NCI-H446 (cell line): ENCODE measurements around the gene RNF135.
A peak's percentile ranks its signal among the peaks of the same experiment; 100 is the strongest.
"Not testable (repeated sequence)": the region's sequence is repeated elsewhere in the genome, so short reads cannot be mapped to it uniquely, and the experiment has no call there.

ENCODE experiments used
- DNase-seq, 2 experiments: peaks; one replicate each; lab custom pipeline; 2025; lab: John Stamatoyannopoulos, UW

RNF135 gene, protein sequence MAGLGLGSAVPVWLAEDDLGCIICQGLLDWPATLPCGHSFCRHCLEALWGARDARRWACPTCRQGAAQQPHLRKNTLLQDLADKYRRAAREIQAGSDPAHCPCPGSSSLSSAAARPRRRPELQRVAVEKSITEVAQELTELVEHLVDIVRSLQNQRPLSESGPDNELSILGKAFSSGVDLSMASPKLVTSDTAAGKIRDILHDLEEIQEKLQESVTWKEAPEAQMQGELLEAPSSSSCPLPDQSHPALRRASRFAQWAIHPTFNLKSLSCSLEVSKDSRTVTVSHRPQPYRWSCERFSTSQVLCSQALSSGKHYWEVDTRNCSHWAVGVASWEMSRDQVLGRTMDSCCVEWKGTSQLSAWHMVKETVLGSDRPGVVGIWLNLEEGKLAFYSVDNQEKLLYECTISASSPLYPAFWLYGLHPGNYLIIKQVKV

GRCh38 chr17:30970831-30971567, at the start of gene RNF135:
TSS of gene RNF135 (plus strand) at chr17:30971039. CDS start at chr17:30971074, 35 bp downstream.
- DNase-seq: peak in 1 of 2 experiments; percentile 53

DNA sequence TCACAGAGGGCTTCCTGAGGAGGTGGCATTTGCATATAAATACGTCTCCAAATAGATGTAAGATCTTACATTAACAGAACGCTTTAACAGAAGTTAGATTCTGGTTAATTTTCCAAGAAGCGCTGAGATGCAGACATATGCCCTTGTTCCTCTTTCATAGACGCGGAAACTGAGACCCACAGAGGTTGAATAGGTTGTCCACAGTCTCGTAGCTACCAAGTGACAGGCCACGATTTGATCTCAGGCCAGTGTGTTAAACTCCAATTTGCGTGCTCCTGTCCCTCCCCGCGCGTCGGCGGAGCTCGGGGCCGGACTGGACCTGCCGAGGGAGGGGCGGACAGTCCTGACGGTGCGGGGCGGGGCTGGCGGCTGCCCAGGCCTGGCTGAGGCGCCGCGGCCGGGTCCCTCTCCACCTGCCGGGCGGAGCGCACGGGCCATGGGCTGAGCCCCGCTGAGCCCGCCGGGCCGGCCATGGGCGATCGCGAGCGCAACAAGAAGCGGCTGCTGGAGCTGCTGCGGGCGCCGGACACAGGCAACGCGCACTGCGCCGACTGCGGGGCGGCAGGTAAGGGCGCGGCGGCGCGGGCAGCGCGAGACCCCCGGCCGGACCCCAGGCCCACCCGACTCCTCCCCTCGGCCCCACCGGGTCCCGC, 49.2 kb upstream of the RNF135 start, which contains the start of gene ADAP2:
Gene ADAP2 (plus strand): TSS at position 402 of the 653 bp plus-strand sequence. CDS start 70 bp downstream, at position 472.
- no peak for DNase-seq

- no peak for DNase-seq
Observed at GRCh38 chr17:30922235-30923030, 48.4 kb upstream of the RNF135 start.

- DNase-seq: no peak
Observed at GRCh38 chr17:30924341-30924740, 46.5 kb upstream of the RNF135 start.

DNA sequence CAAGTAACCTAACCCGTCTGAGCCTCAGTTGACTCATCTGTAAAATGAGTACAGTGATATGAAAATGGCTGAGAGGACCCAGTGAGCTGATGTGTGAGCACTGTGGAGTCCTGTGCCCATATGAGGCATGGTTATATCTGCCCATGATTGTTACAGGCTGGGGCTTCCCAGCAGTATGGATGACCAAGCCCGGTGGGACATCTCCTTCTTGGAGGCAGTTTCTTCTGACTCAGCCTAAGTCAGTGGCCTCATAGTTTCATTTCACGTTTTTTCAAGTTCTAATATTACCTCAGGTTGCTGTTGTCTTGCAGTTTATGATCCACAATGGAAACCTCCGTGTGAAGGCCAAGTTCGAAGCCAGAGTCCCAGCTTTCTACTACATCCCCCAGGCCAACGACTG, 44.3 kb upstream of the RNF135 start:
- DNase-seq: no peak

GRCh38 chr17:30927756-30928155, 43.1 kb upstream of the RNF135 start:
- no peak for DNase-seq

DNA sequence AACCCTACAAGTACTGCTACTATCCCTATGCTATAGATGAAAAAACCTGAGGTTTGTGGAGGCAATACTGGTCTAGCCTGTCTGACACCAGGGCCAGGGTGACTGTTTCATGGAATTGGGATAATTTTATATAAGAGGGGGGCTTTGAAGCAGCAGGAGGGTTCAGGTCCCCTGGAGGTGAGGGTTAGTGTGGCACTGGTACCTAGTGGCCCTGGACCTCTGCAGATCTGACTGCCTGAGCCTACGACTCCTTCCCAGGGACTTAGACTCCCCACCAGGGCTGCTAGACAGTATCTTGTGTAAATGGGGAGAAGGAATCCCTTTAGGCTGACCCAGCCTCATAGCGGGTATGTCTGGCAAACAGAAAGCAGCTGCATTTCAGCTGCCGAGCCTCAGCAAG, 42.3 kb upstream of the RNF135 start:
- no peak for DNase-seq

GRCh38 chr17:30929081-30929633, 41.7 kb upstream of the RNF135 start:
- DNase-seq: no peak

GRCh38 chr17:30929861-30930260, 41.0 kb upstream of the RNF135 start:
- DNase-seq: not testable (repeated sequence)

DNA sequence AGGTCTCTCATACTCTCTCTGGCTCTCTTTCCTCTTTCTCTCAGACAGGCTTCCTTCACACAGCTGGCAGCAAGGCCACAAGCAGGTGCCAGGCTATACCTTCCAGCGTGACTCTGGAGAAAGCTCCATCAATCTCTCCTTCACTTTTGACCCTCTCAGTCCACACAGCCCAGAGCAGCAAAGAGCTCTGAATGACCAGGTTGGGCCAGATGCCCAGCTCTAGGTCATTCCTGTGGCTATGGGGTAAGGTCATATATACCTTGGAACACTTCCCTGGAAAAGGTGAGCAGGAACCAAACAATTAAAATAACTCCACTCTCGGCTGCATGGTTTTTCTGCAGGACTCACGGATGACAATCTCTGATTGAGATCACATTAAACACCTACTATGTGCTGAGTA, 40.3 kb upstream of the RNF135 start:
- DNase-seq: no peak

DNA sequence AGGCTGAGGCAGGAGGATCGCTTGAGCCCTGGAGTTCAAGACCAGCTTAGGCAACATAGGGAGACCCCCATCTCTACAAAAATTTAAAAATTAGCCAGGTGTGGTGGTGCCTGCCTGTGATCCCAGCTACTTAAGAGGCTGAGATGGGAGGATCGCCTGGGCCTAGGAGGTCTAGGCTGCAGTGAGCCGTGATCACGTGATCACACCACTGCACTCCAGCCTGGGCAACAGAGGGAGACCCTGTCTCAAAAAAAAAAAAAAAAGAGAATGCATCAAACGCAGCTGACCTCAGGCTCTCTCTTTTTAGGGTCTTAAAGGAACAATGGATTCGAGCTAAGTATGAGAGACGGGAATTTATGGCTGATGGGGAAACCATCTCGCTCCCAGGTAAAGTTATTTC, 39.3 kb upstream of the RNF135 start:
- DNase-seq: not testable (repeated sequence)

GRCh38 chr17:30933966-30934365, 36.9 kb upstream of the RNF135 start:
- no peak for DNase-seq

DNA sequence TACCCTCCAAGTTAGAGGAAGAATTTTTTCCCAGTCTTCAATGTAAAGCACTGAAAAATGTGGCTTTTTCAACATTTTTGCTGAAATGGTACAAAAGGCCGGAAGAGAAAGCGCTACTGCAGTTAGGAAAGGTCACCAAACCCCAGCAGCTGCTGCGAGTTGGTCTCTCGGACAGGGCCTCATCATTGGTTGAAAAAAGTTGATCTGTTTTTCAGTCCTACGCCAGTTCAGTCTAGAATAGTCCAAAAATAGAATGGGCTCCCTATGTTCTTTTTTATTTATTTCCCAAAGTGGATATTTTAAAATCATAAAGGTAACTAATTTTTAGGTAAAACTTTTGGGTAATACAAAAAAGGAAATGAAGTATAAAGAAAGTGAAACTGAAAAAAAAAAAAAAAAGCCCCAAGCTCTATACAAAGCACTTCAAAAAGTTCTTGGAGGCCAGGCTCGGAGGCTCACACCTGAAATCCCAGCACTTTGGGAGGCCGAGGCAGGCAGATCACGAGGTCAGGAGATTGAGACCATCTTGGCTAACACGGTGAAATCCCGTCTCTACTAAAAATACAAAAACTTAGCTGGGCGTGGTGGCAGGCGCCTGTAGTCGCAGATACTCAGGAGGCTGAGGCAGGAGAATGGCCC, 31.7 kb upstream of the RNF135 start:
- no peak for DNase-seq

- no peak for DNase-seq
Observed at GRCh38 chr17:30942308-30943079, 28.3 kb upstream of the RNF135 start.

- no peak for DNase-seq
Observed at GRCh38 chr17:30947796-30948195, 23.0 kb upstream of the RNF135 start.

GRCh38 chr17:30950189-30950588, 20.6 kb upstream of the RNF135 start:
- no peak for DNase-seq

GRCh38 chr17:30950669-30951399, 20.0 kb upstream of the RNF135 start:
- DNase-seq: peak in 1 of 2 experiments; percentile 6

DNA sequence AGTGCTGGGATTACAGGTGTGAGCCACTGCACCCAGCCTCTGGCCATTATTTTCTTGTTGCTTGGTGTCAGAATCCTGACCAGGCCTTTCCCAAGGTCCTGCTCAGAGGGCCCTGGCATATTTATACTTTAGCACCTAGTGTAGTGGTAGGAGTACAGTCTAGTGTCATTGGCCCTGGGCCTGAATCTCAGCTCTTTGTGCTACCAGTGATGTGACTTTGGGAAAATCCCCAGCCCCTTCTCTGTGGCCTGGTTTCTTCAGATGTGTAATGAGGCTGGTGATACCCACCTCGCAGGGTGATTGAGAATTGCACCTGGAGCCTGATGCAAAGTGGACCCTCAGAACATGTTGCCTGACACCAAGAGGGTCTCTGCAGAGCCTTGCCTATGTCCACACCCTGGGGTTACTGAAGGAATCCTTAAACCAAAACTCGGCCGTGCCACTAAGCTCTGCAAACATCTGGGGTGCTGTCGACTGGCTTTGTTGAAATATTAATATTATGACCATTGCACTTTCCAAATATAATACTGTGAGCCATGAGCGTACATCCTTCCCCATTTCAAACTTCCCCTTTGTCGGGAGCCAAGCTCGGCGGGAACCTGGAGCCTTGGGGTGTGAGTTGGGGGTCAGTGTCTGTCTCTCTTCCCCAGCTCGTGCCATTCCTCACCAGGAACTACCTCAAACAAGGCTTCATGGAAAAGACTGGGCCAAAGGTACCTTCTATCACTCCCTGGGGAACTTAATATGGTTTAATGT, 18.0 kb upstream of the RNF135 start:
- no peak for DNase-seq
